ENCODE data around the gene GPC5.

- TF ChIP-seq CTCF (IDR thresholded peaks at IDR 0.05) (no peak), POLR2A (IDR thresholded peaks at IDR 0.05) (no peak)
These were observed 202.9 kb downstream of the GPC5 start for GRCh38 chr13:91601273-91601672.
